KMS-11 (cell line): Measurements from ENCODE around the gene C9orf43.

ENCODE experiments used
- H2AFZ ChIP-seq: fragments of 200-600 bp; sonication (generic); 2 replicates; pipeline ENCODE4 v1.6.1; 2016; ENCODE audit warnings: antibody characterized with exemption, mixed run types, low read depth
- H3K27ac ChIP-seq: fragments of 200-600 bp; sonication (generic); 2 replicates; pipeline ENCODE4 v1.6.1; 2016; ENCODE audit warnings: mild to moderate bottlenecking, mixed run types
- H3K27me3 ChIP-seq: fragments of 200-600 bp; sonication (generic); 2 replicates; pipeline ENCODE4 v1.6.1; 2017; ENCODE audit warnings: mild to moderate bottlenecking, low read depth, mixed run types, moderate library complexity; ENCODE audit not compliant: insufficient read depth
- H3K36me3 ChIP-seq: fragments of 200-600 bp; sonication (generic); 2 replicates; pipeline ENCODE4 v1.6.1; 2017; ENCODE audit warnings: mild to moderate bottlenecking, mixed run types; ENCODE audit not compliant: insufficient read depth
- H3K4me1 ChIP-seq: fragments of 200-600 bp; sonication (generic); 2 replicates; pipeline ENCODE4 v1.6.1; 2016; ENCODE audit warnings: mild to moderate bottlenecking, low read depth, mixed run types; ENCODE audit not compliant: poor library complexity, severe bottlenecking
- H3K4me2 ChIP-seq: fragments of 200-600 bp; sonication (generic); 2 replicates; pipeline ENCODE4 v1.7.0; 2016; ENCODE audit warnings: mild to moderate bottlenecking, mixed run types
- H3K4me3 ChIP-seq: fragments of 200-600 bp; sonication (generic); IDR thresholded peaks from 2 replicates; pipeline ENCODE4 v1.6.1; 2017; ENCODE audit warnings: low read depth, low read length, mixed read lengths; ENCODE audit not compliant: insufficient read depth
- H3K79me2 ChIP-seq: fragments of 200-600 bp; sonication (generic); 2 replicates; pipeline ENCODE4 v1.6.1; 2016; ENCODE audit warnings: low read depth, mixed run types; ENCODE audit not compliant: insufficient read depth
- H3K9ac ChIP-seq: fragments of 200-600 bp; sonication (generic); 2 replicates; pipeline ENCODE4 v1.6.1; 2016; ENCODE audit warnings: mild to moderate bottlenecking, mixed run types
- H4K20me1 ChIP-seq: fragments of 200-600 bp; sonication (generic); 2 replicates; pipeline ENCODE4 v1.6.1; 2016; ENCODE audit warnings: mild to moderate bottlenecking, mixed run types; ENCODE audit not compliant: insufficient read depth
- CTCF ChIP-seq: fragments of 200-600 bp; sonication (generic); conservative IDR thresholded peaks from 2 replicates; pipeline ENCODE4 v1.6.1; 2017; ENCODE audit warnings: low read depth, mild to moderate bottlenecking, antibody characterized with exemption, low read length, moderate library complexity, mixed read lengths

The C9orf43 gene

GRCh38 chr9:113477058-113477457 is 66.5 kb downstream of the C9orf43 start:
- TF ChIP-seq CTCF: no peak
- Histone ChIP-seq H3K79me2 (no peaks in the 10 kb centered on the region), H3K4me1 (peaks cover 8% of the 10 kb centered on the region), H4K20me1 (no peaks in the 10 kb centered on the region), H3K27me3 (no peaks in the 10 kb centered on the region), H3K36me3 (no peaks in the 10 kb centered on the region), H2AFZ (no peak overlapping the region), H3K9ac (no peak overlapping the region), H3K4me3 (no peak overlapping the region), H3K27ac (no peak overlapping the region), H3K4me2 (no peak overlapping the region)

GRCh38 chr9:113477661-113478060 is 67.1 kb downstream of the C9orf43 start:
- H3K36me3 ChIP-seq: no peaks in the 10 kb centered on the region
- no peak for TF ChIP-seq CTCF
- H3K4me3 ChIP-seq: no peak overlapping the region
- no peak overlapping the region for H3K27ac ChIP-seq
- H3K9ac ChIP-seq: no peak overlapping the region
- H3K79me2 ChIP-seq: no peaks in the 10 kb centered on the region
- H3K4me1 ChIP-seq: peaks cover 8% of the 10 kb centered on the region
- H3K27me3 ChIP-seq: no peaks in the 10 kb centered on the region
- H4K20me1 ChIP-seq: no peaks in the 10 kb centered on the region
- no peak overlapping the region for H3K4me2 ChIP-seq
- H2AFZ ChIP-seq: no peak overlapping the region

GRCh38 chr9:113479174-113479621 is 68.7 kb downstream of the C9orf43 start:
- H2AFZ ChIP-seq: no peak overlapping the region
- H3K4me1 ChIP-seq: peaks cover 8% of the 10 kb centered on the region
- no peak overlapping the region for H3K27ac ChIP-seq
- H3K27me3 ChIP-seq: no peaks in the 10 kb centered on the region
- no peak overlapping the region for H3K9ac ChIP-seq
- no peaks in the 10 kb centered on the region for H3K79me2 ChIP-seq
- H4K20me1 ChIP-seq: no peaks in the 10 kb centered on the region
- no peak for TF ChIP-seq CTCF
- no peaks in the 10 kb centered on the region for H3K36me3 ChIP-seq
- no peak overlapping the region for H3K4me3 ChIP-seq
- H3K4me2 ChIP-seq: no peak overlapping the region; the same call in 1 of the 2 replicates
